ENCODE results near the gene PPP1R14D. TPM values are rescaled to one million over a fixed set of nuclear protein-coding genes. Genes with fewer than 3 reads are reported as not detected.

PPP1R14D gene
- total RNA-seq, 1 donor from 2014 or later = 1.3 TPM

DNA sequence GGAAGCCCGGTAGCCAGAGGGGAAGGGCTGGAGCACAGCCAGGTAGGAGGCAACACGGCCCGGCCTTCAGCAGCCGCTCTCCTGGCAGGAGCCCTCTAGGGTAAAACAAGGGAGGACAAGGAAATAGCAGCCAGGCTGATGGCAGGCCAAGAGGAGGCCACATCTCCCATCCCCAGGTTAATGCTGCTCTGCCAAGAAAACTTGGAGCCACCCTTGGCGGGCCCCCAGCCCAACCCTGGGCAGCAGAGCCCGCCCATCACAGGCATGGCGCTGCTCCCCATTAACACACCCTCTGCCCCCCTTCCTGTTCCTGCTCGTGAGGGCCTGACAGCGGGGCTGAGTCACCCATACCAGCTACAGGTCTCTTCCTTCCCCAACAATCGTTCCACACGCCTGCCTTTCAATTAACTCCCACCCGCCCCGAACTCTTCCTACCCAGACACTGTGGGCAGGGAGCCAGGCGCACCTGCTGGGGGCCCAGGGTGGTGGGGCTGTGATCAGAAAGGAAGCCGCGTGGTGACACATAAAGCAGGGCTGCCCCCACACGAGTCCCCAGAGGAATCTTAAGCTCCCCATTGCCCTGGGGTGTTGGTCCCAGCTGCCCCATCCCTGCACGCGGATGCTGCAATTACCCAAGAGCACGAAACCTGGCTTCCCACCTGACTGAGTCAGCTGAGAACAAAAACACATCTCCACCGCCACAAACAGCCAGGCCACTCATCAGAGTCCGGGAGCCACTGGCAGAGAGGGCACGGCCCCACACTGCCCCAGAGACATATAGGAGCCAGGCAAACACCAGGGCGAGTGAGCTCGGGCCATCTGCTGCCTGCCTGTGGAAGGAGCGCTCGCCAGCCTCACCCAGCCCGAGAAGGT lies 59.0 kb downstream of the PPP1R14D start, which contains the start of gene C15orf62:
Gene C15orf62 (plus strand): TSS at position 707 of the 873 bp plus-strand sequence. CDS start 516 bp downstream, outside the sequence.
- intact Hi-C loops (cut with DNase I) = no loop called here
- ATAC-seq (peak; percentile 65), DNase-seq (peak; percentile 76)
- Histone ChIP-seq H3K27me3 (no peaks in the 10 kb centered on the region), H3K4me1 (peaks cover 36% of the 10 kb centered on the region), H3K36me3 (peaks cover 34% of the 10 kb centered on the region), H3K9me3 (no peaks in the 10 kb centered on the region), H3K27ac (peak within 1 kb of the TSS; percentile 44), H3K4me3 (no peak within 1 kb of the TSS)
- no peak for TF ChIP-seq CTCF (IDR thresholded peaks at IDR 0.05)

GRCh38 chr15:40768521-40769273 lies 59.8 kb downstream of the PPP1R14D start:
- no peak for DNase-seq
- H3K36me3 ChIP-seq = peaks cover 26% of the 10 kb centered on the region
- intact Hi-C loops (cut with DNase I) = no loop called here
- TF ChIP-seq CTCF (IDR thresholded peaks at IDR 0.05) = no peak
- H3K27ac ChIP-seq = peak overlapping the region; percentile 44
- H3K4me1 ChIP-seq = peaks cover 40% of the 10 kb centered on the region
- no peak overlapping the region for H3K4me3 ChIP-seq
- no peaks in the 10 kb centered on the region for H3K27me3 ChIP-seq
- no peaks in the 10 kb centered on the region for H3K9me3 ChIP-seq
- ATAC-seq = no peak

- intact Hi-C loops (cut with DNase I) = no loop called here
- Histone ChIP-seq H3K9me3 (no peaks in the 10 kb centered on the region), H3K36me3 (peaks cover 19% of the 10 kb centered on the region), H3K27me3 (no peaks in the 10 kb centered on the region), H3K4me3 (no peak overlapping the region), H3K4me1 (peaks cover 46% of the 10 kb centered on the region), H3K27ac (no peak overlapping the region)
- TF ChIP-seq CTCF (IDR thresholded peaks at IDR 0.05) = no peak
- DNase-seq (no peak), ATAC-seq (no peak)
Measured at GRCh38 chr15:40767838-40768500, 60.5 kb downstream of the PPP1R14D start.

- no peaks in the 10 kb centered on the region for H3K9me3 ChIP-seq
- peaks cover 14% of the 10 kb centered on the region for H3K36me3 ChIP-seq
- ATAC-seq (no peak), DNase-seq (no peak)
- no peak for TF ChIP-seq CTCF (IDR thresholded peaks at IDR 0.05)
- no peak overlapping the region for H3K27ac ChIP-seq
- no peaks in the 10 kb centered on the region for H3K27me3 ChIP-seq
- peaks cover 51% of the 10 kb centered on the region for H3K4me1 ChIP-seq
- no peak overlapping the region for H3K4me3 ChIP-seq
- intact Hi-C loops (cut with DNase I) = no loop called here
Measured at GRCh38 chr15:40766906-40767837, 61.3 kb downstream of the PPP1R14D start.
